DMS153 (cell line): ENCODE data around the gene CD68.
"Not testable (repeated sequence)": the region's sequence is repeated elsewhere in the genome, so short reads cannot be mapped to it uniquely, and the experiment has no call there.

Experiments
- DNase-seq: peaks from one replicate; lab custom pipeline; 2025; lab: John Stamatoyannopoulos, UW

Gene CD68

GRCh38 chr17:7613769-7614424 lies 34.5 kb downstream of the CD68 start:
- no peak for DNase-seq

- DNase-seq = peak; percentile 96
These were observed 35.2 kb downstream of the CD68 start, which contains the start of gene FXR2 for GRCh38 chr17:7614425-7615264. Gene FXR2, minus strand, starts transcription at chr17:7614897. Its CDS starts 365 bp downstream, at chr17:7614532.

GRCh38 chr17:7615265-7615747 lies 35.9 kb downstream of the CD68 start:
- no peak for DNase-seq

- no peak for DNase-seq
These were observed 39.2 kb downstream of the CD68 start for GRCh38 chr17:7618608-7619007.

- DNase-seq = no peak
These were observed 41.4 kb downstream of the CD68 start for GRCh38 chr17:7620835-7621234.

GRCh38 chr17:7623661-7624060 lies 44.2 kb downstream of the CD68 start:
- DNase-seq = no peak

- not testable (repeated sequence) for DNase-seq
These were observed 46.3 kb downstream of the CD68 start for GRCh38 chr17:7625749-7626148.

- DNase-seq = no peak
These were observed 46.9 kb downstream of the CD68 start for GRCh38 chr17:7626307-7626706.

- no peak for DNase-seq
These were observed 47.5 kb downstream of the CD68 start for GRCh38 chr17:7626956-7627249.

GRCh38 chr17:7627250-7628121 lies 48.0 kb downstream of the CD68 start, which contains the start of gene SAT2:
Gene SAT2, minus strand, starts transcription at chr17:7627821. Its CDS starts 186 bp downstream, at chr17:7627635.
- DNase-seq = peak; percentile 36

GRCh38 chr17:7629939-7630571 lies 50.6 kb downstream of the CD68 start, which contains the start of gene SHBG:
Gene SHBG, plus strand, starts transcription at chr17:7630135. Its CDS starts 38 bp downstream, at chr17:7630173.
- no peak for DNase-seq
